Gastrocnemius medialis (tissue), 4 donors: Measurements from ENCODE around the gene TWIST2. TPM values are rescaled to one million over a fixed set of nuclear protein-coding genes. Genes with fewer than 3 reads are reported as not detected.

Experiments
- ATAC-seq, 2 donors: fragments of 150-250 bp; one replicate each; pipeline ENCODE4 v1.9.1; 2016
- DNase-seq, 2 donors: peaks; one replicate each; pipeline ENCODE4 v3.0.0-alpha.2; 2019
- H3K27ac ChIP-seq, 4 donors: fragments of 200-600 bp; sonication (generic); 1 replicate in 1 of 4; 2 replicates in 3 of 4; pipeline ENCODE4 v1.5.1; 2016 to 2018; ENCODE audit warnings: mild to moderate bottlenecking in 2 of 4, moderate library complexity in 1 of 4
- H3K27me3 ChIP-seq, 3 donors: fragments of 200-600 bp; sonication (generic) in 2 of 3; 1 replicate in 1 of 3; 2 replicates in 2 of 3; pipeline versions ENCODE4 v1.5.1 to v1.6.0; 2016 to 2019; ENCODE audit warnings: mild to moderate bottlenecking in 1 of 3, moderate library complexity in 1 of 3
- H3K36me3 ChIP-seq, 2 donors: fragments of 200-600 bp; sonication (generic) in 1 of 2; one replicate each; pipeline ENCODE4 v1.5.1; 2017 to 2018
- H3K4me1 ChIP-seq, 2 donors: fragments of 200-600 bp; sonication (generic) in 1 of 2; one replicate each; pipeline ENCODE4 v1.5.1; 2016 to 2017; ENCODE audit warnings: mild to moderate bottlenecking in 2 of 2
- H3K4me3 ChIP-seq, 4 donors: fragments of 200-600 bp; sonication (generic) in 3 of 4; 1 replicate in 1 of 4; 2 replicates in 3 of 4; pipeline ENCODE4 v1.5.1; 2016 to 2019; ENCODE audit warnings: mild to moderate bottlenecking in 2 of 4
- H3K9me3 ChIP-seq, 3 donors: fragments of 200-600 bp; sonication (generic) in 2 of 3; 1 replicate in 1 of 3; 2 replicates in 2 of 3; pipeline ENCODE4 v1.5.1; 2016 to 2019
- POLR2A ChIP-seq, 2 donors: fragments of 450-650 bp; IDR thresholded peaks; one replicate each; pipeline ENCODE4 v1.6.1; 2017; ENCODE audit warnings: antibody characterized with exemption in 2 of 2, mild to moderate bottlenecking in 2 of 2, moderate library complexity in 2 of 2
- in situ Hi-C, 4 donors: fragments of 200-750 bp; cut with MboI; loops; one replicate each; pipeline versions ENCODE4 v1.15.0 to v1.8.0; 2017; ENCODE audit warnings: low sequenced_read_pairs in 4 of 4
- intact Hi-C: fragments of 100-400 bp; cut with DNase I; formaldehyde crosslinking; loops from one replicate; pipeline ENCODE4 v1.15.1; 2023; ENCODE audit warnings: low total_unique reads
- total RNA-seq, 4 donors: library from RNA; depleted of rRNA; stranded (reverse); fragments of >200 nt; gene quantifications; one replicate each; pipeline versions ENCODE4 v1.1.0 to v1.2.3, GENCODE V29; 2016
- TF ChIP-seq, protein P1 (sequence below), 5 experiments: fragments of 450-650 bp in 3 of 5; fragments of 200-600 bp in 2 of 5; sonication (generic) in 2 of 5; IDR thresholded peaks in 4 of 5; conservative IDR thresholded peaks in 1 of 5; 1 replicate in 4 of 5; 2 replicates in 1 of 5; pipeline ENCODE4 v1.5.1; 2016 to 2019; ENCODE audit warnings: antibody characterized with exemption in 5 of 5, mild to moderate bottlenecking in 3 of 5, moderate library complexity in 3 of 5

The TWIST2 gene
- total RNA-seq, 4 donors from 2014 or later = 1.9 to 9.3 (median 2.2) TPM

DNA sequence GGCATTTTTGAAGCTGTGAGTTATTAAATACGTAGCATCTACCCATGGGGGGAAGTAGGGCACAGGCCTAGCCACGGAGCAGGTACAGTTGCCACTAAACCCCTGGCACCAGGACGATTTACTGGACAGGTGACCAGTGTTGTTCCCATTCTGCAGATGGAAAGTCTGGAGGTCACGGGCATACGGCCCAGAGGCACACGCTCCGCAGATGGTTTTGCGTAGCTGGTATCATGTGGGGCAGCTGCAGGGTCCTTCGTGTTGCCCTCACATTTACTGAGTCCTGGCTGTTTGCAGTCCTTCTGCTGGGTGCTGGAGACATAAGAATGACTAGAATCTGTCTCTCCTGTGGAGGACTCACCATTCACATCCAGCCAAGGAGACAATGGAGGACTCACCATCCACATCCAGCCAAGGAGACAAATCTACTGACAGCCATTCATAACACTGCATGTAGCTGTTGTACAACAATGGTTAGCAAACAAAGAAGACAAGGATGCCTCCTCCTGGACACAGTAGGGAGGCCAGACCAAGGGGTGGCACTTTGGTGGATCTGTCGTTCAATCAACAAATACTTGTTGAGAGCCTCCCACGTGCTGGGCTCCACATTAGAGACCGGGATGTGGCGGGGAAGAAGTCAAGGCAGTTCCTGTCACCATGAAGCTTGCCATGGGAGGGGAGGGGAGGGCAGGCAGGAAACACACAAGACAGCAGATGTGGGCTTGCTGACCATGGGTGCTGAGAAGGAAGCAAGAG lies 24.9 kb downstream of the TWIST2 start:
- intact Hi-C loops (no loop called here), in situ Hi-C loops (no loop called here)
- Histone ChIP-seq H3K36me3 (no peaks in the 10 kb centered on the region), H3K9me3 (no peaks in the 10 kb centered on the region), H3K4me3 (no peak overlapping the region), H3K27ac (no peak overlapping the region), H3K4me1 (peaks cover 4 to 16% of the 10 kb centered on the region in 2 donors), H3K27me3 (peaks cover 0 to 16% (median 2%) of the 10 kb centered on the region in 3 donors)
- ATAC-seq (no peak), DNase-seq (no peak)
- TF ChIP-seq, protein P1, sequence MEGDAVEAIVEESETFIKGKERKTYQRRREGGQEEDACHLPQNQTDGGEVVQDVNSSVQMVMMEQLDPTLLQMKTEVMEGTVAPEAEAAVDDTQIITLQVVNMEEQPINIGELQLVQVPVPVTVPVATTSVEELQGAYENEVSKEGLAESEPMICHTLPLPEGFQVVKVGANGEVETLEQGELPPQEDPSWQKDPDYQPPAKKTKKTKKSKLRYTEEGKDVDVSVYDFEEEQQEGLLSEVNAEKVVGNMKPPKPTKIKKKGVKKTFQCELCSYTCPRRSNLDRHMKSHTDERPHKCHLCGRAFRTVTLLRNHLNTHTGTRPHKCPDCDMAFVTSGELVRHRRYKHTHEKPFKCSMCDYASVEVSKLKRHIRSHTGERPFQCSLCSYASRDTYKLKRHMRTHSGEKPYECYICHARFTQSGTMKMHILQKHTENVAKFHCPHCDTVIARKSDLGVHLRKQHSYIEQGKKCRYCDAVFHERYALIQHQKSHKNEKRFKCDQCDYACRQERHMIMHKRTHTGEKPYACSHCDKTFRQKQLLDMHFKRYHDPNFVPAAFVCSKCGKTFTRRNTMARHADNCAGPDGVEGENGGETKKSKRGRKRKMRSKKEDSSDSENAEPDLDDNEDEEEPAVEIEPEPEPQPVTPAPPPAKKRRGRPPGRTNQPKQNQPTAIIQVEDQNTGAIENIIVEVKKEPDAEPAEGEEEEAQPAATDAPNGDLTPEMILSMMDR (IDR thresholded peaks at IDR 0.05 in 4 of 5, conservative IDR thresholded peaks at IDR 0.05 in 1 of 5) = no peak
- no peak for TF ChIP-seq POLR2A (IDR thresholded peaks at IDR 0.05)

DNA sequence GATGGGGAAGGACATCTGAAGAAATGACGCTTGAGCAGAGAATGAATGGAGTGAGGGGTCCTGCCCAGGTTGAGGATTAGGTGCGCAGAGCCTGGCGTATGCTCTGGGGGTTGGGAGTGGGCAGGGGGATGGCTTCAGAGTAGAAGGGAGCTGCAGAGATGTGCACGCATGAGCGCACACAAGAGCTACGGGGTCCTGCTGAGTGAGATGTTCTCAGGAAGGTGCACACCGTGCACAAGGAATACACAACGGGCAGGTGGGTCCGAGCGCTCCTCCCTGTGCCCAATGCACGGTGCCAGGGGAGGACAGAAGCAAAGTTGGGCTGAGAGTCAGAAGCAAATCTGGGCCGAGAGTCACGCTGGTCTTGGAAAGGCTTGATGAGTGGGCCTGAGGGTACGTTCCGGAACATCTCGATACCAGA lies 25.5 kb downstream of the TWIST2 start:
- in situ Hi-C loops (no loop called here), intact Hi-C loops (no loop called here)
- ATAC-seq (no peak), DNase-seq (no peak)
- Histone ChIP-seq H3K27ac (no peak overlapping the region), H3K36me3 (no peaks in the 10 kb centered on the region), H3K27me3 (peaks cover 0 to 16% (median 3%) of the 10 kb centered on the region in 3 donors), H3K9me3 (no peaks in the 10 kb centered on the region), H3K4me1 (peaks cover 4 to 14% of the 10 kb centered on the region in 2 donors), H3K4me3 (no peak overlapping the region)
- TF ChIP-seq, protein P1 (IDR thresholded peaks at IDR 0.05 in 4 of 5, conservative IDR thresholded peaks at IDR 0.05 in 1 of 5) = no peak
- no peak for TF ChIP-seq POLR2A (IDR thresholded peaks at IDR 0.05)

DNA sequence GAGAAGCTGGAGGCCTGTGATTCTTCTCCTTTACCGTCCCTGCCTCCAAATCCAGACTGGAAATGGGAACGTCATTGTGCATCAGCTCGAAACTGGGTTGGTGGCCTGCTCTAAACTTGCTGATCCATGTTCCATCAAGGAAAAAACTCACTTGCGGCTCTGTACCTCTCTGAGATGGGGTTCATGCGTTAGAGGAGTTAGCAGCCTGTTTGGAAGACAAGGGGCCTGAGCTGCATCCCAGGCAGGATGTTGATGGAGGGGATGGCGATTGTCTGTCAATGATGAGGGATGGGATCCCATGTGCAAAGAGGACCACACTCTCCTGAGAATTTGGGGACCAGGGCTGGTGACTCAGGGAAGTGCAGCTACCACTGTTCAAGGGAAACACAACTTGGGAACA lies 26.0 kb downstream of the TWIST2 start:
- intact Hi-C loops (no loop called here), in situ Hi-C loops (no loop called here)
- no peak for TF ChIP-seq POLR2A (IDR thresholded peaks at IDR 0.05)
- TF ChIP-seq, protein P1 (IDR thresholded peaks at IDR 0.05 in 4 of 5, conservative IDR thresholded peaks at IDR 0.05 in 1 of 5) = no peak
- peaks cover 0 to 12% (median 3%) of the 10 kb centered on the region in 3 donors for H3K27me3 ChIP-seq
- ATAC-seq = no peak
- H3K4me1 ChIP-seq = peaks cover 1 to 9% of the 10 kb centered on the region in 2 donors
- DNase-seq = no peak
- no peak overlapping the region for H3K4me3 ChIP-seq
- H3K27ac ChIP-seq = no peak overlapping the region
- no peaks in the 10 kb centered on the region for H3K36me3 ChIP-seq
- H3K9me3 ChIP-seq = no peaks in the 10 kb centered on the region

DNA sequence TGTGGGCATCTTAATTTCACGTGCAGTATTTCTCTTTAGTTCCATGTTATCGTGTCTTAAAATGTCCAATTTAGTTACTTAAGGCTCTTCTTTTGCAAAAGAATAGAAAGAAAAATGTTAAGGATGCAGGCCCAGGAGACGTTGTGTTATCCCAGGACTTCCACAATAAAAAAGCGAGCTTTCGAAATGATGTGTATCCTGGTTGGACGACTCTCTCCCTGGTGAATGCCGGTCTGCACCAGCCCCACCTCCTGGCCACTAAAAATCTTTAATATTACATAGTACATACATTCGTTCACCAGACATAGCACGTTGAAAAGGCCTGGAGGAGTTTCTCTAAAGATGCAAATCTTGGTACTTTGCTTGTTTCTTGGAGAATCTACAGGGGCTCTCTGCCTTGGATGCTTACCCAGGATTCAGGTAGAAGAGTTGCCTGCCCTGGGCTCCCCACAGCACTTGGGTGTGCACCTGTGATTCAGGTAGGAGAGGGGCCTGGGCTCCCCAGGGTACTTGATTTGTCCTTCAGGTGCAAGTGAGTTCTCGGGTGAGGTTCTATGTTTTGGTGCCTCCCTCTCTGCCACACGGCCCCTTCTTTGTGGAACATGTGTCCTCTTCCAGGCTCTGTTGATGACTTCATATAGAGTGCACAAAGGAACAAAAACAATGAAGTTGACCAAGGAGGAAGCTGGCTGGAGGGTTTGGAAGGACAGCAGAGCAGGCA lies 26.6 kb downstream of the TWIST2 start:
- DNase-seq = no peak

More for the DNA sequence above, 26.6 kb downstream of the TWIST2 start:
- Histone ChIP-seq H3K4me3 (no peak overlapping the region), H3K27me3 (peaks cover 0 to 12% (median 3%) of the 10 kb centered on the region in 3 donors), H3K27ac (no peak overlapping the region), H3K36me3 (no peaks in the 10 kb centered on the region), H3K9me3 (no peaks in the 10 kb centered on the region), H3K4me1 (peaks cover 0 to 4% of the 10 kb centered on the region in 2 donors)
- intact Hi-C loops (no loop called here), in situ Hi-C loops (no loop called here)
- no peak for TF ChIP-seq POLR2A (IDR thresholded peaks at IDR 0.05)
- TF ChIP-seq, protein P1 (IDR thresholded peaks at IDR 0.05 in 4 of 5, conservative IDR thresholded peaks at IDR 0.05 in 1 of 5) = no peak
- no peak for ATAC-seq
